Activated B cell treated with CpG ODN at 0.5 μM for 24 hours (primary cell): ENCODE measurements around the gene GBA3. TPM values are rescaled to one million over a fixed set of nuclear protein-coding genes. Genes with fewer than 3 reads are reported as not detected.

Experiments used
- ATAC-seq: fragments of 200-7000 bp; cut with Tn5 transposase; one replicate; pipeline ENCODE4 v1.10.0; 2021; ENCODE audit warnings: low read depth, mild to moderate bottlenecking, moderate library complexity
- CTCF ChIA-PET: fragments of 350-600 bp; sonication (Branson Sonifier 250); formaldehyde crosslinking; loops from one replicate; lab custom pipeline; 2021; ENCODE audit warnings: antibody characterized with exemption; lab: Charles Lee
- POLR2A ChIA-PET: fragments of 350-600 bp; sonication (Branson Sonifier 250); formaldehyde crosslinking; loops from one replicate; lab custom pipeline; 2021; ENCODE audit warnings: antibody characterized with exemption; lab: Charles Lee
- DNase-seq: peaks from one replicate; pipeline ENCODE4 v3.0.0; 2022
- H3K27ac Mint-ChIP-seq: one replicate; pipeline ENCODE4 v1.8.0; 2020; ENCODE audit warnings: mixed read lengths
- H3K27me3 Mint-ChIP-seq: one replicate; pipeline ENCODE4 v1.8.0; 2021; ENCODE audit warnings: mixed read lengths
- H3K36me3 Mint-ChIP-seq: one replicate; pipeline ENCODE4 v1.8.0; 2021; ENCODE audit warnings: low read depth, mixed read lengths
- H3K4me1 Mint-ChIP-seq: one replicate; pipeline ENCODE4 v1.8.0; 2021; ENCODE audit warnings: mixed read lengths
- H3K4me3 Mint-ChIP-seq: one replicate; pipeline ENCODE4 v1.8.0; 2020; ENCODE audit warnings: mild to moderate bottlenecking, mixed read lengths
- H3K9me3 Mint-ChIP-seq: one replicate; pipeline ENCODE4 v1.8.0; 2020; ENCODE audit warnings: mixed read lengths
- CTCF ChIP-seq: fragments of 200-600 bp; IDR thresholded peaks from one replicate; pipeline ENCODE4 v1.8.0; 2022; ENCODE audit warnings: antibody characterized with exemption, mild to moderate bottlenecking
- intact Hi-C: fragments of 100-400 bp; cut with micrococcal nuclease; formaldehyde crosslinking; loops from one replicate; pipeline ENCODE4 v1.15.1; 2024
- total RNA-seq: library from RNA; stranded (reverse); gene quantifications from 2 replicates; pipeline ENCODE4 v1.2.3, GENCODE V29; 2022

GBA3 gene
- total RNA-seq = not detected in 2 replicates

DNA sequence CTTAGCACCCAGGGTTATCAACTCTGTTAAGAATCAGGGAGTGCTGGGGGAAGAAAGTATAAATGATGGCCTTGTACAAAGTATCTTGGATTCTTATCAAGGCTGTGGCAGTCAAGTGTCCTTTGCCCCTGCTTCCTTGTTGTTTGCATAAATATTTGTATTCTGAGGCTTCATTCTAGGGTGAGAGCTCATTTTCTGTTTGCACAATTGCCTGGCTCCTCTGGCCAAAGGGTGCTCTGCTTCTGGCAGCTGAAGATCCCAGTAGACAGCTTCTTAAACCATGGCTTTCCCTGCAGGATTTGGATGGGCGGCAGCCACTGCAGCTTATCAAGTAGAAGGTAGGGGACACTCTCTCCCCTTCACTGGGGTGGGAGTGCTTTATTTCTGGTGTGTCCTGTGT, at the start of gene GBA3:
Gene GBA3, plus strand, starts transcription at position 202 of the 400 bp plus-strand sequence.
- Mint-ChIP-seq H3K4me3 (no peak within 1 kb of the TSS), H3K4me1 (no peaks in the 10 kb centered on the region), H3K36me3 (no peaks in the 10 kb centered on the region), H3K27me3 (no peaks in the 10 kb centered on the region), H3K9me3 (no peaks in the 10 kb centered on the region), H3K27ac (no peak within 1 kb of the TSS)
- intact Hi-C loops = no loop called here
- TF ChIP-seq CTCF = no peak
- ATAC-seq = no peak
- DNase-seq = no peak
- POLR2A ChIA-PET = no interaction called here
- CTCF ChIA-PET = no interaction called here

GRCh38 chr4:22643952-22644351, 48.8 kb upstream of the GBA3 start:
- H3K36me3 Mint-ChIP-seq = no peaks in the 10 kb centered on the region
- H3K27me3 Mint-ChIP-seq = no peaks in the 10 kb centered on the region
- POLR2A ChIA-PET = no interaction called here
- peaks cover 14% of the 10 kb centered on the region for H3K9me3 Mint-ChIP-seq
- intact Hi-C loops = no loop called here
- H3K4me3 Mint-ChIP-seq = no peak overlapping the region
- DNase-seq (no peak), ATAC-seq (no peak)
- no peaks in the 10 kb centered on the region for H3K4me1 Mint-ChIP-seq
- no peak overlapping the region for H3K27ac Mint-ChIP-seq
- CTCF ChIA-PET = no interaction called here
- TF ChIP-seq CTCF = no peak

DNA sequence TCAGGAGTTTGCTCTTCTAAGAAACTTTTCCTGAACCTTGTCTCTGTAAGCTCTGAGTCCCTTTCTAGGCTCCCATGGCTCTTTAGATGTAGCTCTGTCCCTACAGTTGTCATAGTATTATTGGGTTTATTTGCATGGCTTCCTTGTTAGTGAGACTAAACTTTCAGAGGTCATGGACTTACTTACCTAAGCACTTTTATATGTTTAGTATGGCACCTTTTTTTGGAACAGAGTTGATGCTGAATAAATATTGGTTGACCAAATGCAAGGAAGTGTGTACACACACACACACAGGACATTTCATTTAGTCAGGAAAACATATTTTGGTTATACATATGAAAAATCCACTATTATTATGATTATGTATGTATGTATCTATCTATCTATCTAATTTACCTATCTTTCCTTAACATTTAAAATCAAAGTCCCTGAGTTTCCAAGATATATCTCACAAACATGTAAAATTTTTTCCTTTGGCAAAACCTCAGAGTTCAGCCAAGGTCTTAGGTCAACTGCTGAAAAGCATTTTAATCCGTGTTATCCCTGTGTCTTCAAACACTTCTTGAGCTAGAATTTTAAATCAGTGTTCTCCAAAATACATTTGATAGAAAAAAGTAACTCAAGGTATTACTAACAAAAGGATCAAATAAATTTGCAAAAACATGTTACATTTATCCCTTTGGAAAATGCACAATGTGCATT, 47.1 kb upstream of the GBA3 start:
- Mint-ChIP-seq H3K4me3 (no peak overlapping the region), H3K9me3 (peaks cover 8% of the 10 kb centered on the region), H3K27ac (no peak overlapping the region), H3K4me1 (no peaks in the 10 kb centered on the region), H3K27me3 (no peaks in the 10 kb centered on the region), H3K36me3 (no peaks in the 10 kb centered on the region)
- no peak for TF ChIP-seq CTCF
- ATAC-seq (no peak), DNase-seq (no peak)
- POLR2A ChIA-PET = no interaction called here
- intact Hi-C loops = no loop called here
- CTCF ChIA-PET = no interaction called here

- peaks cover 2% of the 10 kb centered on the region for H3K9me3 Mint-ChIP-seq
- ATAC-seq (no peak), DNase-seq (no peak)
- H3K36me3 Mint-ChIP-seq = no peaks in the 10 kb centered on the region
- ChIA-PET CTCF (no interaction called here), POLR2A (no interaction called here)
- TF ChIP-seq CTCF = no peak
- no peak overlapping the region for H3K27ac Mint-ChIP-seq
- H3K4me3 Mint-ChIP-seq = no peak overlapping the region
- intact Hi-C loops = no loop called here
- no peaks in the 10 kb centered on the region for H3K4me1 Mint-ChIP-seq
- H3K27me3 Mint-ChIP-seq = no peaks in the 10 kb centered on the region
Observed at GRCh38 chr4:22648996-22649395, 43.7 kb upstream of the GBA3 start.

DNA sequence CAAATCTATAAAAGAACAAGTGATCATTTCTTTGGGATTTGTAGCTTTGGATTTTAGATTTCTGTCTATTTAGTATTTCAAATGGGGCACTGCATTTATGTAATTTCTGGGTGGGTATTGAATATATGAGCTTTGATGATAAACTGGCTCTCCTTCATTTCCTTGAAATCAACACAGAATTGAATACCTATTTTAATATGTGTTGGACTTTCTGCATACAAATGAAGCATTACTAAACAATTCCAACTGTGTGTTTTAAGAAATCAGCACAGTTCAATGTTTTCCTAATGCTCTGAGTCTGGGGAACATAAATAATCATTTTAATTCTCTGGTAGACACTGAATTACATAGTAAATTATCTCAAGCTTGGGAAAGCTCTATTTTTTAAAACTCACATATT, 42.0 kb upstream of the GBA3 start:
- POLR2A ChIA-PET = no interaction called here

More for the DNA sequence above, 42.0 kb upstream of the GBA3 start:
- H3K27me3 Mint-ChIP-seq = no peaks in the 10 kb centered on the region
- intact Hi-C loops = no loop called here
- DNase-seq (no peak), ATAC-seq (no peak)
- no peaks in the 10 kb centered on the region for H3K36me3 Mint-ChIP-seq
- no peaks in the 10 kb centered on the region for H3K4me1 Mint-ChIP-seq
- H3K4me3 Mint-ChIP-seq = no peak overlapping the region
- peaks cover 2% of the 10 kb centered on the region for H3K9me3 Mint-ChIP-seq
- CTCF ChIA-PET = no interaction called here
- no peak overlapping the region for H3K27ac Mint-ChIP-seq
- TF ChIP-seq CTCF = no peak
